Neural progenitor cell (in vitro differentiated cells): ENCODE results near the gene SH3BP5L. TPM values are rescaled to one million over a fixed set of nuclear protein-coding genes. Genes with fewer than 3 reads are reported as not detected.
"Not testable (repeated sequence)": the region's sequence is repeated elsewhere in the genome, so short reads cannot be mapped to it uniquely, and the experiment has no call there.

Experiments used
- DNase-seq: peaks from one replicate; pipeline ENCODE4 v3.0.0-alpha.2; 2016; ENCODE audit warnings: low spot score
- H2AFZ ChIP-seq: fragments of 200-600 bp; sonication (generic); replicated peaks from 2 replicates; pipeline ENCODE4 v1.6.1; 2016; ENCODE audit warnings: antibody characterized with exemption
- H3F3A ChIP-seq: fragments of 200-600 bp; sonication (generic); 2 replicates; pipeline ENCODE4 v1.6.1; 2016; ENCODE audit warnings: antibody characterized with exemption, low read depth
- H3K27ac ChIP-seq: fragments of 200-600 bp; sonication (generic); 2 replicates; pipeline ENCODE4 v1.5.1; 2016; ENCODE audit warnings: mild to moderate bottlenecking
- H3K27me3 ChIP-seq: fragments of 200-600 bp; sonication (generic); 2 replicates; pipeline ENCODE4 v1.6.1; 2016; ENCODE audit warnings: mild to moderate bottlenecking, moderate library complexity
- H3K36me3 ChIP-seq: fragments of 200-600 bp; sonication (generic); 2 replicates; pipeline ENCODE4 v1.5.1; 2016
- H3K4me1 ChIP-seq: fragments of 200-600 bp; sonication (generic); 2 replicates; pipeline ENCODE4 v1.6.1; 2016; ENCODE audit warnings: mixed run types
- H3K4me2 ChIP-seq: fragments of 200-600 bp; sonication (generic); 2 replicates; pipeline ENCODE4 v1.6.1; 2016
- H3K4me3 ChIP-seq: fragments of 200-600 bp; sonication (generic); 2 replicates; pipeline ENCODE4 v1.5.1; 2016
- H3K79me2 ChIP-seq: fragments of 200-600 bp; sonication (generic); 2 replicates; pipeline ENCODE4 v1.6.1; 2016; ENCODE audit warnings: low read depth
- H3K9ac ChIP-seq: fragments of 200-600 bp; sonication (generic); 2 replicates; pipeline ENCODE4 v1.6.1; 2016
- H3K9me3 ChIP-seq: fragments of 200-600 bp; sonication (generic); 2 replicates; pipeline ENCODE4 v1.5.1; 2016; ENCODE audit warnings: low read depth
- H4K20me1 ChIP-seq: fragments of 200-600 bp; sonication (generic); 2 replicates; pipeline ENCODE4 v1.6.1; 2016; ENCODE audit warnings: low read depth
- H3K27ac Mint-ChIP-seq: 3 replicates; pipeline ENCODE4 v1.8.0; 2021; ENCODE audit warnings: mixed read lengths
- H3K27me3 Mint-ChIP-seq: 2 replicates; pipeline ENCODE4 v1.8.0; 2022; ENCODE audit warnings: low read depth, mild to moderate bottlenecking, inconsistent platforms, moderate library complexity, mixed read lengths; ENCODE audit not compliant: insufficient read depth
- H3K36me3 Mint-ChIP-seq: 3 replicates; pipeline ENCODE4 v1.8.0; 2021; ENCODE audit warnings: mixed read lengths
- H3K4me1 Mint-ChIP-seq: 3 replicates; pipeline ENCODE4 v1.8.0; 2021; ENCODE audit warnings: mixed read lengths
- H3K4me3 Mint-ChIP-seq: 3 replicates; pipeline ENCODE4 v1.8.0; 2021; ENCODE audit warnings: mild to moderate bottlenecking, moderate library complexity, mixed read lengths
- H3K9me3 Mint-ChIP-seq: 3 replicates; pipeline ENCODE4 v1.8.0; 2020; ENCODE audit warnings: mixed read lengths
- CTCF ChIP-seq: fragments of 200-600 bp; sonication (generic); IDR thresholded peaks from 2 replicates; pipeline ENCODE4 v1.5.1; 2017; ENCODE audit warnings: antibody characterized with exemption, mild to moderate bottlenecking
- EZH2 ChIP-seq: fragments of 200-600 bp; sonication (generic); IDR thresholded peaks from 2 replicates; pipeline ENCODE4 v1.6.1; 2017; ENCODE audit warnings: antibody characterized with exemption, mild to moderate bottlenecking, moderate library complexity
- EZH2phosphoT487 ChIP-seq: fragments of 200-600 bp; sonication (generic); IDR thresholded peaks from 2 replicates; pipeline ENCODE4 v1.6.1; 2017; ENCODE audit warnings: antibody characterized with exemption
- total RNA-seq: library from RNA; depleted of rRNA; stranded (reverse); fragments of >200 nt; gene quantifications from 2 replicates; pipeline ENCODE4 v1.2.3, GENCODE V29; 2015; ENCODE audit warnings: low replicate concordance

The SH3BP5L gene
- total RNA-seq, 1 donor from 2014 or later: 9.6 TPM

- Histone ChIP-seq H3K4me1 (no peaks in the 10 kb centered on the region), H3K4me3 (no peak overlapping the region), H3K79me2 (no peaks in the 10 kb centered on the region), H3K27ac (no peak overlapping the region), H3K36me3 (no peaks in the 10 kb centered on the region), H3K4me2 (no peak overlapping the region), H2AFZ (no peak overlapping the region), H3K27me3 (no peaks in the 10 kb centered on the region), H3K9ac (no peak overlapping the region), H3K9me3 (peaks cover 12% of the 10 kb centered on the region), H4K20me1 (no peaks in the 10 kb centered on the region), H3F3A (no peaks in the 10 kb centered on the region)
- Mint-ChIP-seq H3K9me3 (peaks cover 7% of the 10 kb centered on the region), H3K27me3 (peaks cover 6% of the 10 kb centered on the region), H3K4me1 (no peaks in the 10 kb centered on the region), H3K36me3 (no peaks in the 10 kb centered on the region), H3K4me3 (no peak overlapping the region), H3K27ac (no peak overlapping the region)
- DNase-seq: no peak
- TF ChIP-seq CTCF (no peak), EZH2phosphoT487 (no peak), EZH2 (no peak)
Measured at GRCh38 chr1:248798791-248799190, 26.9 kb downstream of the SH3BP5L start.

- not testable (repeated sequence) for H3K9me3 ChIP-seq
Measured at GRCh38 chr1:248794663-248795062, 31.1 kb downstream of the SH3BP5L start.

GRCh38 chr1:248793592-248793991 is 32.1 kb downstream of the SH3BP5L start:
- Histone ChIP-seq H3K9ac (no peak overlapping the region), H3K4me3 (no peak overlapping the region), H2AFZ (no peak overlapping the region), H3K27ac (no peak overlapping the region), H3K4me2 (no peak overlapping the region), H3K36me3 (no peaks in the 10 kb centered on the region), H3K27me3 (no peaks in the 10 kb centered on the region), H3K9me3 (no peaks in the 10 kb centered on the region), H3K79me2 (no peaks in the 10 kb centered on the region), H3K4me1 (no peaks in the 10 kb centered on the region), H3F3A (no peaks in the 10 kb centered on the region), H4K20me1 (no peaks in the 10 kb centered on the region)
- peaks cover 7% of the 10 kb centered on the region for H3K27me3 Mint-ChIP-seq
- H3K4me1 Mint-ChIP-seq: no peaks in the 10 kb centered on the region
- H3K9me3 Mint-ChIP-seq: peaks cover 6% of the 10 kb centered on the region
- no peak for DNase-seq
- H3K36me3 Mint-ChIP-seq: no peaks in the 10 kb centered on the region
- no peak overlapping the region for H3K27ac Mint-ChIP-seq
- no peak overlapping the region for H3K4me3 Mint-ChIP-seq
- no peak for TF ChIP-seq EZH2
- TF ChIP-seq CTCF: no peak
- no peak for TF ChIP-seq EZH2phosphoT487

More at GRCh38 chr1:248794663-248795062, 31.1 kb downstream of the SH3BP5L start:
- not testable (repeated sequence) for H3K27me3 Mint-ChIP-seq, H3K4me3 Mint-ChIP-seq, H3K36me3 ChIP-seq, H3K27me3 ChIP-seq, H3K9ac ChIP-seq, H3K79me2 ChIP-seq, H3K27ac Mint-ChIP-seq, H2AFZ ChIP-seq, H3K4me1 ChIP-seq, H3K27ac ChIP-seq, H3K4me1 Mint-ChIP-seq, H3F3A ChIP-seq, H3K9me3 Mint-ChIP-seq, DNase-seq, H3K36me3 Mint-ChIP-seq, H3K4me2 ChIP-seq, H4K20me1 ChIP-seq, H3K4me3 ChIP-seq

- Histone ChIP-seq H3K4me3 (no peak overlapping the region), H3K27ac (no peak overlapping the region), H3K9ac (no peak overlapping the region), H3K4me2 (no peak overlapping the region), H3K9me3 (no peaks in the 10 kb centered on the region), H3F3A (no peaks in the 10 kb centered on the region), H3K4me1 (no peaks in the 10 kb centered on the region), H3K36me3 (no peaks in the 10 kb centered on the region), H3K79me2 (no peaks in the 10 kb centered on the region), H3K27me3 (no peaks in the 10 kb centered on the region), H2AFZ (no peak overlapping the region), H4K20me1 (no peaks in the 10 kb centered on the region)
- H3K4me3 Mint-ChIP-seq: no peak overlapping the region
- H3K36me3 Mint-ChIP-seq: no peaks in the 10 kb centered on the region
- H3K27me3 Mint-ChIP-seq: peaks cover 7% of the 10 kb centered on the region
- no peak overlapping the region for H3K27ac Mint-ChIP-seq
- TF ChIP-seq EZH2phosphoT487: no peak
- TF ChIP-seq EZH2: no peak
- no peak for TF ChIP-seq CTCF
- H3K4me1 Mint-ChIP-seq: no peaks in the 10 kb centered on the region
- no peak for DNase-seq
- peaks cover 6% of the 10 kb centered on the region for H3K9me3 Mint-ChIP-seq
Measured at GRCh38 chr1:248792342-248792741, 33.4 kb downstream of the SH3BP5L start.
